K562 (cell line): ENCODE results near the gene SUCNR1. TPM values are rescaled to one million over a fixed set of nuclear protein-coding genes. Genes with fewer than 3 reads are reported as not detected.

Source experiments
- ATAC-seq: fragments of 200-7000 bp; cut with Tn5 transposase; 3 replicates; pipeline ENCODE4 v1.9.1; 2020; ENCODE audit warnings: moderate library complexity
- BruUV-seq: library from RNA; stranded (reverse); fragments of 400-500 nt; replicated peaks from 2 replicates; lab custom pipeline; 2021; lab: Mats Ljungman, UMichigan
- CTCF ChIA-PET: fragments of 300-600 bp; formaldehyde crosslinking; extraction: SDS; loops from one replicate; lab custom pipeline; 2021; ENCODE audit warnings: low intra/inter-chr PET ratio; lab: Yijun Ruan, JAX
- POLR2A ChIA-PET: fragments of 300-600, 350-650 bp; sonication (Branson Sonifier 250); formaldehyde crosslinking; extraction: SDS; loops from one replicate; lab custom pipeline; 2021; ENCODE audit warnings: antibody characterized with exemption, inconsistent platforms; lab: Yijun Ruan, JAX
- DNase-seq, 4 experiments: peaks; one replicate each; pipeline versions ENCODE4 v3.0.0 to v3.0.0-alpha.2; 2011 to 2018; ENCODE audit warnings: low spot score in 3 of 4, mixed read lengths in 3 of 4; ENCODE audit errors: extremely low read depth in 1 of 4
- FAIRE-seq: peaks from 2 replicates; lab custom pipeline; 2011; peaks lifted over from hg19 to GRCh38; lab: Jason Lieb, UNC
- H2AFZ ChIP-seq: 2 replicates; pipeline ENCODE4 v1.6.0; 2011; ENCODE audit warnings: low read depth, low read length, control low read depth, inconsistent platforms
- H3K27ac ChIP-seq: fragments of 200-600 bp; 3 replicates; pipeline ENCODE4 v1.8.0; 2011; ENCODE audit warnings: low read depth, mild to moderate bottlenecking, control low read depth, inconsistent platforms, low read length, moderate library complexity, mixed read lengths; ENCODE audit errors: extremely low read depth
- H3K27me3 ChIP-seq, 2 experiments: fragments of 300-600 bp in 1 of 2; 2 replicates in 1 of 2; 3 replicates in 1 of 2; pipeline versions ENCODE4 v1.6.0 to v1.8.0; 2011; ENCODE audit warnings: inconsistent platforms in 2 of 2, low read length in 2 of 2, mild to moderate bottlenecking in 1 of 2, mixed read lengths in 1 of 2, moderate library complexity in 1 of 2; ENCODE audit not compliant: control insufficient read depth in 2 of 2, insufficient read depth in 2 of 2
- H3K36me3 ChIP-seq: fragments of 300-600 bp; 3 replicates; pipeline ENCODE4 v1.8.0; 2011; ENCODE audit warnings: mild to moderate bottlenecking, low read length, inconsistent platforms; ENCODE audit not compliant: control insufficient read depth, insufficient read depth
- H3K4me1 ChIP-seq, 2 experiments: fragments of 200-600 bp in 1 of 2; replicated peaks in 1 of 2; 2 replicates in 1 of 2; 3 replicates in 1 of 2; pipeline versions ENCODE4 v1.5.1 to v1.8.0; 2011; ENCODE audit warnings: inconsistent platforms in 2 of 2, low read length in 2 of 2, mild to moderate bottlenecking in 1 of 2, mixed read lengths in 1 of 2, moderate library complexity in 1 of 2; ENCODE audit not compliant: control insufficient read depth in 2 of 2, insufficient read depth in 2 of 2
- H3K4me2 ChIP-seq: 2 replicates; pipeline ENCODE4 v1.6.1; 2011; ENCODE audit warnings: low read length, control low read depth, inconsistent platforms, mixed read lengths; ENCODE audit not compliant: insufficient read depth
- H3K4me3 ChIP-seq: fragments of 200-600 bp; sonication (generic), shearing (Covaris generic); 2 replicates; pipeline ENCODE4 v1.5.1; 2016; ENCODE audit warnings: control low read depth, inconsistent platforms
- H3K79me2 ChIP-seq: fragments of 200-600 bp; 3 replicates; pipeline ENCODE4 v1.8.0; 2011; ENCODE audit warnings: low read length, inconsistent platforms; ENCODE audit not compliant: control insufficient read depth, insufficient read depth
- H3K9ac ChIP-seq, 2 experiments: 2 replicates each; pipeline versions ENCODE4 v1.6.0 to v1.6.1; 2011; ENCODE audit warnings: low read depth in 2 of 2, low read length in 2 of 2, control low read depth in 1 of 2, inconsistent platforms in 1 of 2, mild to moderate bottlenecking in 1 of 2, mixed read lengths in 1 of 2; ENCODE audit not compliant: insufficient read depth in 1 of 2
- H3K9me1 ChIP-seq: one replicate; pipeline ENCODE4 v1.6.0; 2011; ENCODE audit warnings: inconsistent platforms, mild to moderate bottlenecking, low read length, moderate library complexity; ENCODE audit not compliant: control insufficient read depth, insufficient read depth
- H3K9me3 ChIP-seq: replicated peaks from 2 replicates; pipeline ENCODE4 v1.5.1; 2011; ENCODE audit warnings: low read depth, low read length, inconsistent platforms; ENCODE audit not compliant: control insufficient read depth, insufficient read depth
- H4K20me1 ChIP-seq: replicated peaks from 2 replicates; pipeline ENCODE4 v1.6.1; 2011; ENCODE audit warnings: low read length, inconsistent platforms, mixed read lengths; ENCODE audit not compliant: control insufficient read depth, insufficient read depth
- CEBPB ChIP-seq: fragments of 450-650 bp; IDR thresholded peaks from 2 replicates; pipeline ENCODE4 v1.6.1; 2016; ENCODE audit warnings: missing genetic modification characterization, missing compliant biosample characterization
- MEIS2 ChIP-seq: fragments of 450-650 bp; IDR thresholded peaks from 2 replicates; pipeline ENCODE4 v1.6.1; 2014; ENCODE audit warnings: mild to moderate bottlenecking; ENCODE audit not compliant: partially characterized antibody
- NFIC ChIP-seq: fragments of 450-650 bp; IDR thresholded peaks from 2 replicates; pipeline ENCODE4 v1.6.1; 2017; ENCODE audit warnings: mild to moderate bottlenecking, inconsistent platforms
- SOX6 ChIP-seq: fragments of 450-650 bp; IDR thresholded peaks from 2 replicates; pipeline ENCODE4 v1.6.1; 2014; ENCODE audit warnings: mild to moderate bottlenecking
- TRIM28 ChIP-seq: fragments of 450-650 bp; IDR thresholded peaks from 2 replicates; pipeline ENCODE4 v1.6.1; 2017
- ZNF707 ChIP-seq: fragments of 250-450 bp; sonication (Bioruptor Pico); conservative IDR thresholded peaks from 2 replicates; pipeline ENCODE4 v1.8.0; 2022; ENCODE audit warnings: inconsistent platforms, mild to moderate bottlenecking, moderate library complexity
- WGBS: fragments of 100-300 bp; shearing (Covaris generic); methylation state at CpG from one replicate; pipeline ENCODE4 v1.1.6; 2016; ENCODE audit warnings: low coverage, mixed read lengths; ENCODE audit not compliant: insufficient coverage; ENCODE audit errors: missing lambda C conversion rate; 5-methylcytosine and 5-hydroxymethylcytosine counted together
- in situ Hi-C: fragments of 300-500 bp; cut with MboI; formaldehyde crosslinking; loops from 4 replicates; pipeline ENCODE4 v1.15.0; 2018; ENCODE audit warnings: inconsistent platforms, mixed read lengths
- intact Hi-C: fragments of 100-400 bp; cut with micrococcal nuclease; formaldehyde crosslinking; loops from 2 replicates; pipeline ENCODE4 v1.14.2; 2022
- polyA plus RNA-seq, 8 experiments: library from polyadenylated mRNA; depleted of rRNA in 4 of 8; stranded (reverse) in 5 of 8; unstranded in 3 of 8; fragments of >200 nt; fragmentation: Nextera tagmentation in 2 of 8; fragmentation: Illumina TruSeq in 1 of 8; extraction: Ambion mirVana in 2 of 8; extraction: Trizol in 1 of 8; gene quantifications; 2 replicates each; pipeline versions ENCODE4 v1.2.1 to v1.2.3, GENCODE V29; 2011 to 2014; ENCODE audit warnings: inconsistent platforms in 1 of 8, missing spikeins in 1 of 8
- total RNA-seq, 7 experiments: library from RNA; depleted of rRNA in 6 of 7; stranded (reverse); fragments of >200 nt in 6 of 7; fragmentation: Illumina TruSeq in 2 of 7; extraction: Trizol in 2 of 7; gene quantifications; 2 replicates each; pipeline versions ENCODE4 v1.2.1 to v1.2.3, GENCODE V29; 2011 to 2021; ENCODE audit warnings: low replicate concordance in 1 of 7
- TF ChIP-seq, protein P1 (sequence below): sonication (generic); formaldehyde crosslinking; IDR thresholded peaks from 2 replicates; pipeline ENCODE4 v1.8.1; 2023; ENCODE audit warnings: mild to moderate bottlenecking, missing genetic modification reagents
- TF ChIP-seq, protein P2 (sequence below): fragments of 250-450 bp; sonication (Bioruptor Pico); IDR thresholded peaks from 2 replicates; pipeline ENCODE4 v1.4.0; 2020

SUCNR1 gene
- total and polyA plus RNA-seq, 9 of the 15 experiments (the other 6 are each of a cell fraction or from before 2014, with no cell fraction given), result 0.04 to 0.54 (median 0.13) TPM

- H3K36me3 ChIP-seq, result no peaks in the 10 kb centered on the region
- H3K9ac ChIP-seq, result no peak overlapping the region
- H3K9me1 ChIP-seq, result no peaks in the 10 kb centered on the region
- H3K4me1 ChIP-seq, result no peaks in the 10 kb centered on the region; a peak in 3 of 5 replicates
- no peak overlapping the region for H3K4me2 ChIP-seq
- no peak for DNase-seq
- no peaks in the 10 kb centered on the region for H3K9me3 ChIP-seq
- H3K4me3 ChIP-seq, result no peak overlapping the region
- no peak for FAIRE-seq
- ChIA-PET CTCF (no interaction called here), POLR2A (interaction anchor here (0.7 kb wide), 1 partner anchor 401 kb away, joined by 4 read pairs; no protein-coding TSS in a partner anchor)
- no peaks in the 10 kb centered on the region for H3K79me2 ChIP-seq
- TF ChIP-seq ZNF707 (no peak), SOX6 (0 out of 2 replicates have a peak, but pooled peaks have one; percentile 7)
- no peak overlapping the region for H3K27ac ChIP-seq
- BruUV-seq, result no TSS peak
- H4K20me1 ChIP-seq, result no peaks in the 10 kb centered on the region
- peak overlapping the region; percentile 26 for H2AFZ ChIP-seq
- no peaks in the 10 kb centered on the region for H3K27me3 ChIP-seq
- in situ Hi-C loops, result no loop called here
- ATAC-seq, result no peak
- 14% methylated on average over 4 of the region's 4 CpGs for WGBS
- intact Hi-C loops, result no loop called here
Measured at GRCh38 chr3:151890721-151891141, 17.3 kb downstream of the SUCNR1 start.

- Histone ChIP-seq H3K4me1 (no peaks in the 10 kb centered on the region; a peak in 2 of 5 replicates), H3K27ac (no peak overlapping the region), H4K20me1 (no peaks in the 10 kb centered on the region), H3K36me3 (no peaks in the 10 kb centered on the region), H3K4me2 (no peak overlapping the region), H3K9me1 (no peaks in the 10 kb centered on the region), H3K27me3 (no peaks in the 10 kb centered on the region), H2AFZ (peak overlapping the region; percentile 46), H3K9me3 (no peaks in the 10 kb centered on the region), H3K4me3 (no peak overlapping the region), H3K9ac (no peak overlapping the region), H3K79me2 (no peaks in the 10 kb centered on the region)
- FAIRE-seq, result peak; percentile 60
- ChIA-PET CTCF (no interaction called here), POLR2A (no interaction called here)
- in situ Hi-C loops (no loop called here), intact Hi-C loops (no loop called here)
- no peak for DNase-seq
- no TSS peak for BruUV-seq
- no peak for ATAC-seq
- 30% methylated on average over 5 of the region's 5 CpGs for WGBS
- no peak for TF ChIP-seq CEBPB (tag)
- TF ChIP-seq, protein P1, sequence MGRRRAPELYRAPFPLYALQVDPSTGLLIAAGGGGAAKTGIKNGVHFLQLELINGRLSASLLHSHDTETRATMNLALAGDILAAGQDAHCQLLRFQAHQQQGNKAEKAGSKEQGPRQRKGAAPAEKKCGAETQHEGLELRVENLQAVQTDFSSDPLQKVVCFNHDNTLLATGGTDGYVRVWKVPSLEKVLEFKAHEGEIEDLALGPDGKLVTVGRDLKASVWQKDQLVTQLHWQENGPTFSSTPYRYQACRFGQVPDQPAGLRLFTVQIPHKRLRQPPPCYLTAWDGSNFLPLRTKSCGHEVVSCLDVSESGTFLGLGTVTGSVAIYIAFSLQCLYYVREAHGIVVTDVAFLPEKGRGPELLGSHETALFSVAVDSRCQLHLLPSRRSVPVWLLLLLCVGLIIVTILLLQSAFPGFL, result no peak
- peak; percentile 43; the same call in 1 of the 2 replicates for TF ChIP-seq NFIC
- no peak for TF ChIP-seq MEIS2
- no peak for TF ChIP-seq TRIM28
- TF ChIP-seq, protein P2, sequence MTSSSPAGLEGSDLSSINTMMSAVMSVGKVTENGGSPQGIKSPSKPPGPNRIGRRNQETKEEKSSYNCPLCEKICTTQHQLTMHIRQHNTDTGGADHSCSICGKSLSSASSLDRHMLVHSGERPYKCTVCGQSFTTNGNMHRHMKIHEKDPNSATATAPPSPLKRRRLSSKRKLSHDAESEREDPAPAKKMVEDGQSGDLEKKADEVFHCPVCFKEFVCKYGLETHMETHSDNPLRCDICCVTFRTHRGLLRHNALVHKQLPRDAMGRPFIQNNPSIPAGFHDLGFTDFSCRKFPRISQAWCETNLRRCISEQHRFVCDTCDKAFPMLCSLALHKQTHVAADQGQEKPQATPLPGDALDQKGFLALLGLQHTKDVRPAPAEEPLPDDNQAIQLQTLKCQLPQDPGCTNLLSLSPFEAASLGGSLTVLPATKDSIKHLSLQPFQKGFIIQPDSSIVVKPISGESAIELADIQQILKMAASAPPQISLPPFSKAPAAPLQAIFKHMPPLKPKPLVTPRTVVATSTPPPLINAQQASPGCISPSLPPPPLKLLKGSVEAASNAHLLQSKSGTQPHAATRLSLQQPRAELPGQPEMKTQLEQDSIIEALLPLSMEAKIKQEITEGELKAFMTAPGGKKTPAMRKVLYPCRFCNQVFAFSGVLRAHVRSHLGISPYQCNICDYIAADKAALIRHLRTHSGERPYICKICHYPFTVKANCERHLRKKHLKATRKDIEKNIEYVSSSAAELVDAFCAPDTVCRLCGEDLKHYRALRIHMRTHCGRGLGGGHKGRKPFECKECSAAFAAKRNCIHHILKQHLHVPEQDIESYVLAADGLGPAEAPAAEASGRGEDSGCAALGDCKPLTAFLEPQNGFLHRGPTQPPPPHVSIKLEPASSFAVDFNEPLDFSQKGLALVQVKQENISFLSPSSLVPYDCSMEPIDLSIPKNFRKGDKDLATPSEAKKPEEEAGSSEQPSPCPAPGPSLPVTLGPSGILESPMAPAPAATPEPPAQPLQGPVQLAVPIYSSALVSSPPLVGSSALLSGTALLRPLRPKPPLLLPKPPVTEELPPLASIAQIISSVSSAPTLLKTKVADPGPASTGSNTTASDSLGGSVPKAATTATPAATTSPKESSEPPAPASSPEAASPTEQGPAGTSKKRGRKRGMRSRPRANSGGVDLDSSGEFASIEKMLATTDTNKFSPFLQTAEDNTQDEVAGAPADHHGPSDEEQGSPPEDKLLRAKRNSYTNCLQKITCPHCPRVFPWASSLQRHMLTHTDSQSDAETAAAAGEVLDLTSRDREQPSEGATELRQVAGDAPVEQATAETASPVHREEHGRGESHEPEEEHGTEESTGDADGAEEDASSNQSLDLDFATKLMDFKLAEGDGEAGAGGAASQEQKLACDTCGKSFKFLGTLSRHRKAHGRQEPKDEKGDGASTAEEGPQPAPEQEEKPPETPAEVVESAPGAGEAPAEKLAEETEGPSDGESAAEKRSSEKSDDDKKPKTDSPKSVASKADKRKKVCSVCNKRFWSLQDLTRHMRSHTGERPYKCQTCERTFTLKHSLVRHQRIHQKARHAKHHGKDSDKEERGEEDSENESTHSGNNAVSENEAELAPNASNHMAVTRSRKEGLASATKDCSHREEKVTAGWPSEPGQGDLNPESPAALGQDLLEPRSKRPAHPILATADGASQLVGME (CRISPR knock-in tag), result no peak
Measured at GRCh38 chr3:151891721-151892120, 18.3 kb downstream of the SUCNR1 start.
